Epithelial cell of esophagus (primary cell): Measurements from ENCODE around the gene TOR2A.

ENCODE experiments used
- DNase-seq: peaks from one replicate; pipeline ENCODE4 v3.0.0; 2010; ENCODE audit warnings: low read depth
- H3K4me3 ChIP-seq: 2 replicates; pipeline ENCODE4 v1.5.1; 2011; ENCODE audit warnings: mild to moderate bottlenecking, low read length, control low read depth
- TF ChIP-seq, protein P1 (sequence below): IDR thresholded peaks from 2 replicates; pipeline ENCODE4 v1.5.1; 2011; ENCODE audit warnings: low read depth, mild to moderate bottlenecking, low read length, control low read depth, inconsistent platforms; ENCODE audit not compliant: insufficient read depth; ENCODE audit errors: missing control alignments

TOR2A gene

DNA sequence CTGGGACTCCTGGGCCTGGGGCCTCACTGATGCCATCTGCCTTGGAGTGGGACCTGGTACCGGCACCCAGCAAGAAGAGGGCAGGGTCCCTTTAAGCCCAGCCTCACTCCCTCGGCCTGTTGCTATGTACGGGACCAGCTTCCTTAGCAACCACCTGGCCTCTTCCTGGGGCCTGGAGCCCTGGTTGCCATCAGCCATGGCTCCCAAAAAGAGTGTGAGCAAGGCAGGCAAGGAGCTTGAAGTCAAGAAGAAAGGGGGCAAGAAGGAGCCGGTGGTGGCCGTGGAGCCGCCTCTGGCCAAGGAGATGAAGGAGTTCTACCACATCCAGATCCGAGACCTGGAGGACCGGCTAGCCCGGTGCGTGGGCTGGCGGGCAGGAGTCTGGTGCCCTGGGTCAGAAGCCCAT is 28.3 kb downstream of the TOR2A start, which contains the start of gene CFAP157:
TSS of gene CFAP157 (plus strand) at position 153 of the 406 bp plus-strand sequence. CDS start at position 197, 44 bp downstream.
- TF ChIP-seq, protein P1, sequence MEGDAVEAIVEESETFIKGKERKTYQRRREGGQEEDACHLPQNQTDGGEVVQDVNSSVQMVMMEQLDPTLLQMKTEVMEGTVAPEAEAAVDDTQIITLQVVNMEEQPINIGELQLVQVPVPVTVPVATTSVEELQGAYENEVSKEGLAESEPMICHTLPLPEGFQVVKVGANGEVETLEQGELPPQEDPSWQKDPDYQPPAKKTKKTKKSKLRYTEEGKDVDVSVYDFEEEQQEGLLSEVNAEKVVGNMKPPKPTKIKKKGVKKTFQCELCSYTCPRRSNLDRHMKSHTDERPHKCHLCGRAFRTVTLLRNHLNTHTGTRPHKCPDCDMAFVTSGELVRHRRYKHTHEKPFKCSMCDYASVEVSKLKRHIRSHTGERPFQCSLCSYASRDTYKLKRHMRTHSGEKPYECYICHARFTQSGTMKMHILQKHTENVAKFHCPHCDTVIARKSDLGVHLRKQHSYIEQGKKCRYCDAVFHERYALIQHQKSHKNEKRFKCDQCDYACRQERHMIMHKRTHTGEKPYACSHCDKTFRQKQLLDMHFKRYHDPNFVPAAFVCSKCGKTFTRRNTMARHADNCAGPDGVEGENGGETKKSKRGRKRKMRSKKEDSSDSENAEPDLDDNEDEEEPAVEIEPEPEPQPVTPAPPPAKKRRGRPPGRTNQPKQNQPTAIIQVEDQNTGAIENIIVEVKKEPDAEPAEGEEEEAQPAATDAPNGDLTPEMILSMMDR = no peak
- peak; percentile 36 for DNase-seq
- H3K4me3 ChIP-seq = no peak within 1 kb of the TSS

DNA sequence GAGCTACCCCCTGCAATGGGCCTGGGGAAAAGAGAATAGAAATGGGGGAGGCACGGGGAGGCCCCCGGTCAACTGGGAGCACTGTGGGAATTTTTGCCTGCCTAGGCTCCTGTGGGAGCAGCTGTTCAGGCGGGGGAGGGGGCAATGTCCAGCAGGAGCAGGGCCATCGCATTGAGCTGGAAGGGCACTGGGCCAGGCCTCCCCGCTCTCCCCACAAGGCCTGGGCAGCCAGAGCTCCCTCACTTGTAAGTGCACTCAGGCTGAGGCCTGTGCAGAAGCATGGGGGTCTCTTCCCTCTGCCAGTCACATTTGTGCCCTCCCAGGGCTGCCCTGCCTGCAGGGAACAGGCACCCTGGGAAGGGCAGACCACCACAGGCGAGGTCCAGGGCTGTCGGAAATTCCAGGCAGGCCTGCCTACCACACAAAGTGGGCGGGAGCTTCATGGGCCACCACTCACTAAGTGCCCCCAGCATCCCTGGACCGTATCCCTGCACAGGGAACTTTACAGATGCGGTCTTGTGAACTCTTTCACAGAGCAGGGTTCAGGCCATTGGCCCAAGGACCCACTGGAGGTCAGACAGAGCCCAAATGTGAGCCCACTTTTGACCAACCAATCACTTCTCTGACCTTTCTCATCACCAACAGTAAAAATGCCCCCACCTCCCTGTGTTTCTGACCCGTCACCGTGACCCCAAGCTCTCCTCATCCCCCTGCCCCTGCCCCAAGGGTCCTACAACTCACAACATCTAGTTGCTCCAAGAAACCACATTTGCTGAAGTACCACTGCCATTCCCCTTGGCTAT is 29.3 kb downstream of the TOR2A start:
- no peak overlapping the region for H3K4me3 ChIP-seq
- TF ChIP-seq, protein P1 = no peak

DNA sequence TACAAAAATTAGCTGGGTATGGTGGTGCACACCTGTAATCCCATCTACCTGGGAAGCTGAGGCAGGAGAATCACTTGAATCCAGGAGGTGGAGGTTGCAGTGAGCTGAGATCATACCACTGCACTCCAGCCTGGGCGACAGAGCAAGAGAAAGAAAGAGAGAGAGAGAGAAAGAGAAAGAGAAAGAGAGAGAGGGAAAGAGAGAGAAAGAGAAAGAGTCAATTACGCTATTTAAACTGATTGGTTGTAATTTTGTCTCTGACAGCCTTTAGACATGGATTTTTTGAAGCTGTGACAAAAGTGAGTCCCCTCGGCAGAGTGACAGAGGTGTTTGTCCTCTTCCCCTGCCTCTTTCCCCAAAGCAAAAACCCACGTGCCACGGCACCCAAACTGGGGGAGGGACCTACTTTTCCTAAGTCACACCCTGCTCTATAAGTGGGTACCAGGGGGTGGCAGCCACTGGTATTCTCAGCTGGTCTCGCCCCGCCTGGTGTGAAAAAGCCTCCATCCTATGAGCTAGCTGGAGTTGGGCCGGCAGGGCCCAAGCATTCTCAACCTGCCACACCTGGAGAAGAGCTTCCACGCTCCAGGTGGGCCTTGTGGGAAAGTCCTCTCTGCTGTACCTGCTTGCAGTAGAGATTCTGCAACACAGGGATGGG is 31.7 kb downstream of the TOR2A start:
- TF ChIP-seq, protein P1 = no peak
- DNase-seq = no peak
- no peak overlapping the region for H3K4me3 ChIP-seq

More for the DNA sequence above, 29.3 kb downstream of the TOR2A start:
- DNase-seq = no peak

DNA sequence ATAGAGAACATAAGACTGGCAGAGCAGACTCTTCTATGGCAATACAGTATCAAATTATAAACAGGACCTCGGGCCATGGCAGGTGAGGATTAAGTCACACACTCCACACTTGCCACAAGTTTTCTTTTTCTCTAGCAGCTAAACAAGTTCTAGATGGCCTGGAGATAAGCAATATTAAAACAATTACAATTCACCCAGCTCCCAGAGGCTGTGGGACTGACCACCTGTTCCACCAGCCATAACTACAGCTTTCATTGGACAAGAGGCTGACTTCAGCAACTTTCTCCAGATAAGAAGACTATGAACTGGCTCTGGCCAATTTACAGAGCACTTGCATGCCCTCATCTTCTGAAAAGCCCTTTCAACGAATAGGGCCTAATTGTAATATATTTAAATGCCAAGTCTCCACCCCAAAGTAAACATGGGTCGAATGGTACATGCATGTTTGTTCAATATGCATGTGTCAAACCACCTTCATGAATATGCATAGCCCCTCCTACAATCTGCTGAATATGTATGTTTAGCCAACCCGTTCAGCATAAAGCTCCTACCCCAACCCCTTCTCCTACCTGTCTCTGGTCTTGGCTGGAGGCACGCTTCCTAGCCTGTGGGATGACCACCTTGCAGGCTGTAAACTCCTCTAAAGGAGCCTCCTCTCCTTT is 34.4 kb downstream of the TOR2A start:
- TF ChIP-seq, protein P1 = no peak
- no peak for DNase-seq
- no peak overlapping the region for H3K4me3 ChIP-seq

DNA sequence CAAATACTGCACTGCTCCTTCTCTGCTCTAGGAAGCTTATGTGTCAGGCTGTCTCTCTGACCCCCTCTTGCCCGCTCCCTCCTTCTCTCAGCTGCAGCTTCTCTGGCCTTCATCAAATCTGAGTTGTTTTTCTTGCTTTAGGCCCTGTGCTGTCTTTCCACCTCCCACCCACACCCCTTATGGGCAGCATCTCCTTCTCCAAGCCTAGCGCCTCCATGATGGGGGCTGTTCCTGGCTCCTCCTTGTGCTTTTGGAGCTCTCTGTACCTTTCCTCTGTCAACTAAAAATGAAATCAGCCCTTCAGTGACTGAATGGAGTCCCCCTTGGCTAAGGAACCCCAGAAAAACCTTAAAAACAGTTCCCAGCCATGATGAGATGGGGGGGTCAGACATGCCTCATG is 35.0 kb downstream of the TOR2A start:
- TF ChIP-seq, protein P1 = no peak
- H3K4me3 ChIP-seq = no peak overlapping the region
- no peak for DNase-seq

DNA sequence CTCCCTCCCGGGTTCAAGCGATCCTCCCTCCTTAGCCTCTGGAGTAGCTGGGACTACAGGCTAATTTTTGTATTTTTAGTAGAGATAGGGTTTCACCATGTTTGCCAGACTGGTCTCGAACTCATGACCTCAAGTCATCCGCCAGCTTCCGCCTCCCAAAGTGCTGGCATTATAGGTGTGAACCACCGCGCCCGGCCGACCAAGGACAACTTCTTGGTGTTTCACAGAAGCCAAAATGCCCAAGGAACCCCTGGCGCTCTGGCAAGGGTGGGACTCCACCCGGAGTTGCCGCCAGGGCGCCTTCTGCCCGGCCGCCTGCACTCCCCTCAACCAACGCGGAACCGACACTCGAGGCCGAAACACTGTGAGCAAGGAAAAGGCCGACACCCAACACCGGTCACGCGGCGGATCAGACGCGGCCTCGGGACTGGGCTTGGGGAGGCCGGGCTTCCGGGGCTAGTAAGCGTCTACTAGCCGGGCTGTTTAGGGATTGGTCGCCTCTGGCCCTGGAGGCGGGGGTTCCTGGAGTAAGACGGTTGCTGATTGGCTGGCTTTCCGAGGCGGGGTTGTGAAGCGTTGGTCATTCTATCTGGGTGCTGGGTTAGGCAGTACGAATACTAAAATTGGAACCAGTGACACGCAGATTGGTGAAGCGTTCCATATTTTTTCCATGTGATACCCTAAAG is 36.0 kb downstream of the TOR2A start:
- TF ChIP-seq, protein P1 = no peak
- H3K4me3 ChIP-seq = peak overlapping the region; percentile 39
- peak; percentile 98 for DNase-seq
